Subcutaneous abdominal adipose tissue (tissue), 5 donors: ENCODE measurements around the gene TNFAIP8L3.

ENCODE experiments used
- H3K27ac ChIP-seq: one replicate; pipeline ENCODE4 v1.7.0; 2013; ENCODE audit warnings: low read depth, mild to moderate bottlenecking, inconsistent platforms, low read length, moderate library complexity
- H3K27me3 ChIP-seq, 5 donors: one replicate each; pipeline ENCODE4 v1.7.0; 2013; ENCODE audit warnings: low read length in 5 of 5, inconsistent platforms in 1 of 5; ENCODE audit not compliant: control insufficient read depth in 5 of 5, insufficient read depth in 4 of 5
- H3K36me3 ChIP-seq, 5 donors: one replicate each; pipeline ENCODE4 v1.7.0; 2013; ENCODE audit warnings: low read length in 5 of 5; ENCODE audit not compliant: control insufficient read depth in 5 of 5, insufficient read depth in 5 of 5
- H3K4me1 ChIP-seq, 5 donors: one replicate each; pipeline ENCODE4 v1.7.0; 2013; ENCODE audit warnings: low read length in 5 of 5, mild to moderate bottlenecking in 3 of 5, moderate library complexity in 1 of 5; ENCODE audit not compliant: control insufficient read depth in 5 of 5, insufficient read depth in 5 of 5
- H3K4me3 ChIP-seq, 5 donors: one replicate each; pipeline ENCODE4 v1.7.0; 2013; ENCODE audit warnings: low read length in 5 of 5, low read depth in 1 of 5
- H3K9ac ChIP-seq, 5 donors: one replicate each; pipeline ENCODE4 v1.7.0; 2013; ENCODE audit warnings: low read length in 5 of 5, mild to moderate bottlenecking in 4 of 5, moderate library complexity in 3 of 5
- H3K9me3 ChIP-seq, 5 donors: one replicate each; pipeline ENCODE4 v1.7.0; 2013; ENCODE audit warnings: low read length in 5 of 5; ENCODE audit not compliant: control insufficient read depth in 5 of 5
- donor health status: healthy.
- donor health status: healthy.
- donor health status: healthy.
- donor health status: healthy.
- donor health status: healthy.

The TNFAIP8L3 gene

GRCh38 chr15:51093488-51093838, 1.2 kb downstream of the TNFAIP8L3 start:
- Histone ChIP-seq H3K27me3 (peaks cover 0 to 14% (median 10%) of the 10 kb centered on the region in 5 donors), H3K9me3 (no peaks in the 10 kb centered on the region), H3K4me3 (peak overlapping the region in 3 of 5 donors; percentile 58 to 68 (median 68)), H3K4me1 (peaks cover 0 to 34% (median 23%) of the 10 kb centered on the region in 5 donors), H3K9ac (no peak overlapping the region), H3K36me3 (no peaks in the 10 kb centered on the region), H3K27ac (no peak overlapping the region)

GRCh38 chr15:51092480-51093040, 2.1 kb downstream of the TNFAIP8L3 start:
- H3K27ac ChIP-seq = no peak overlapping the region
- H3K36me3 ChIP-seq = no peaks in the 10 kb centered on the region
- H3K9ac ChIP-seq = no peak overlapping the region
- H3K4me3 ChIP-seq = no peak overlapping the region
- H3K9me3 ChIP-seq = no peaks in the 10 kb centered on the region
- peaks cover 0 to 27% (median 23%) of the 10 kb centered on the region in 5 donors for H3K4me1 ChIP-seq
- peaks cover 0 to 14% (median 10%) of the 10 kb centered on the region in 5 donors for H3K27me3 ChIP-seq

GRCh38 chr15:51090753-51091152, 4.0 kb downstream of the TNFAIP8L3 start:
- no peaks in the 10 kb centered on the region for H3K36me3 ChIP-seq
- H3K4me3 ChIP-seq = no peak overlapping the region
- no peaks in the 10 kb centered on the region for H3K9me3 ChIP-seq
- peaks cover 0 to 13% (median 5%) of the 10 kb centered on the region in 5 donors for H3K27me3 ChIP-seq
- H3K27ac ChIP-seq = no peak overlapping the region
- peaks cover 0 to 23% (median 19%) of the 10 kb centered on the region in 5 donors for H3K4me1 ChIP-seq
- no peak overlapping the region for H3K9ac ChIP-seq

GRCh38 chr15:51089699-51090453, 4.8 kb downstream of the TNFAIP8L3 start:
- Histone ChIP-seq H3K4me3 (no peak overlapping the region), H3K9ac (no peak overlapping the region), H3K9me3 (no peaks in the 10 kb centered on the region), H3K27me3 (peaks cover 0 to 13% (median 4%) of the 10 kb centered on the region in 5 donors), H3K4me1 (peaks cover 0 to 17% (median 13%) of the 10 kb centered on the region in 5 donors), H3K27ac (no peak overlapping the region), H3K36me3 (no peaks in the 10 kb centered on the region)

GRCh38 chr15:51089041-51089440, 5.7 kb downstream of the TNFAIP8L3 start:
- no peaks in the 10 kb centered on the region for H3K36me3 ChIP-seq
- H3K9ac ChIP-seq = no peak overlapping the region
- H3K4me3 ChIP-seq = no peak overlapping the region
- H3K4me1 ChIP-seq = peaks cover 0 to 10% (median 9%) of the 10 kb centered on the region in 5 donors
- H3K27me3 ChIP-seq = peaks cover 0 to 13% (median 4%) of the 10 kb centered on the region in 5 donors
- H3K9me3 ChIP-seq = no peaks in the 10 kb centered on the region
- no peak overlapping the region for H3K27ac ChIP-seq

GRCh38 chr15:51088585-51088984, 6.1 kb downstream of the TNFAIP8L3 start:
- Histone ChIP-seq H3K27me3 (peaks cover 0 to 13% (median 3%) of the 10 kb centered on the region in 5 donors), H3K9ac (no peak overlapping the region), H3K9me3 (no peaks in the 10 kb centered on the region), H3K4me1 (peaks cover 0 to 6% (median 4%) of the 10 kb centered on the region in 5 donors), H3K4me3 (no peak overlapping the region), H3K36me3 (no peaks in the 10 kb centered on the region), H3K27ac (no peak overlapping the region)

- Histone ChIP-seq H3K9ac (no peak overlapping the region), H3K27me3 (peaks cover 0 to 8% (median 0%) of the 10 kb centered on the region in 5 donors), H3K9me3 (no peaks in the 10 kb centered on the region), H3K4me1 (peaks cover 0 to 1% (median 0%) of the 10 kb centered on the region in 5 donors), H3K4me3 (no peak overlapping the region), H3K27ac (no peak overlapping the region), H3K36me3 (no peaks in the 10 kb centered on the region)
Measured at GRCh38 chr15:51087513-51087912, 7.2 kb downstream of the TNFAIP8L3 start.

GRCh38 chr15:51086409-51086808, 8.3 kb downstream of the TNFAIP8L3 start:
- no peak overlapping the region for H3K27ac ChIP-seq
- H3K9me3 ChIP-seq = no peaks in the 10 kb centered on the region
- H3K4me1 ChIP-seq = no peaks in the 10 kb centered on the region
- no peak overlapping the region for H3K9ac ChIP-seq
- no peaks in the 10 kb centered on the region for H3K36me3 ChIP-seq
- H3K4me3 ChIP-seq = no peak overlapping the region
- peaks cover 0 to 4% (median 0%) of the 10 kb centered on the region in 5 donors for H3K27me3 ChIP-seq

GRCh38 chr15:51085764-51086163, 8.9 kb downstream of the TNFAIP8L3 start:
- Histone ChIP-seq H3K4me1 (no peaks in the 10 kb centered on the region), H3K9me3 (no peaks in the 10 kb centered on the region), H3K27ac (no peak overlapping the region), H3K4me3 (no peak overlapping the region), H3K36me3 (no peaks in the 10 kb centered on the region), H3K27me3 (peaks cover 0 to 4% (median 0%) of the 10 kb centered on the region in 5 donors), H3K9ac (no peak overlapping the region)

GRCh38 chr15:51083641-51084166, 11.0 kb downstream of the TNFAIP8L3 start:
- Histone ChIP-seq H3K27ac (no peak overlapping the region), H3K4me3 (no peak overlapping the region)

More at GRCh38 chr15:51083641-51084166, 11.0 kb downstream of the TNFAIP8L3 start:
- Histone ChIP-seq H3K9ac (no peak overlapping the region), H3K36me3 (no peaks in the 10 kb centered on the region), H3K27me3 (no peaks in the 10 kb centered on the region), H3K4me1 (no peaks in the 10 kb centered on the region), H3K9me3 (no peaks in the 10 kb centered on the region)
